Uterus (tissue), 4 donors: ENCODE data around the gene HNRNPH2. TPM values are rescaled to one million over a fixed set of nuclear protein-coding genes. Genes with fewer than 3 reads are reported as not detected.

ENCODE experiments used
- DNase-seq, 2 donors: peaks; one replicate each; pipeline ENCODE4 v3.0.0-alpha.2; 2019 to 2020
- H3K27ac ChIP-seq, 2 donors: fragments of 200-600 bp; sonication (generic); 1 replicate in 1 of 2; 2 replicates in 1 of 2; pipeline ENCODE4 v1.5.1; 2016 to 2018
- H3K27me3 ChIP-seq, 2 donors: fragments of 200-600 bp; sonication (generic); one replicate each; pipeline ENCODE4 v1.5.1; 2018 to 2019; ENCODE audit warnings: control low read depth in 1 of 2
- H3K36me3 ChIP-seq, 2 donors: fragments of 200-600 bp; sonication (generic); one replicate each; pipeline ENCODE4 v1.5.1; 2019; ENCODE audit warnings: control low read depth in 1 of 2
- H3K4me1 ChIP-seq, 2 donors: fragments of 200-600 bp; sonication (generic); one replicate each; pipeline ENCODE4 v1.5.1; 2018 to 2019; ENCODE audit warnings: control low read depth in 1 of 2
- H3K4me3 ChIP-seq, 2 donors: fragments of 200-600 bp; sonication (generic); 1 replicate in 1 of 2; 2 replicates in 1 of 2; pipeline ENCODE4 v1.5.1; 2018 to 2019; ENCODE audit warnings: mild to moderate bottlenecking in 1 of 2
- H3K9me3 ChIP-seq, 2 donors: fragments of 200-600 bp; sonication (generic); one replicate each; pipeline ENCODE4 v1.5.1; 2019; ENCODE audit warnings: control low read depth in 1 of 2
- POLR2A ChIP-seq, 2 donors: fragments of 450-650 bp; IDR thresholded peaks; one replicate each; pipeline ENCODE4 v1.6.1; 2016; ENCODE audit warnings: antibody characterized with exemption in 2 of 2, mild to moderate bottlenecking in 1 of 2, moderate library complexity in 1 of 2
- intact Hi-C: fragments of 100-400 bp; cut with DNase I; formaldehyde crosslinking; loops from one replicate; pipeline ENCODE4 v1.15.1; 2023; ENCODE audit warnings: low total_unique reads
- total RNA-seq, 4 donors: library from RNA; depleted of rRNA in 3 of 4; stranded (reverse); fragments of >200 nt in 3 of 4; gene quantifications; one replicate each; pipeline versions ENCODE4 v1.1.0 to v1.2.4, GENCODE V29; 2014 to 2023
- TF ChIP-seq, protein P1 (sequence below), 4 experiments: fragments of 200-600 bp in 2 of 4; fragments of 450-650 bp in 2 of 4; sonication (generic) in 2 of 4; IDR thresholded peaks; one replicate each; pipeline ENCODE4 v1.5.1; 2016 to 2019; ENCODE audit warnings: antibody characterized with exemption in 4 of 4, mild to moderate bottlenecking in 2 of 4, moderate library complexity in 1 of 4
- donor health status: DM: yes; HTN: yes; CAD: no.

Gene HNRNPH2, protein sequence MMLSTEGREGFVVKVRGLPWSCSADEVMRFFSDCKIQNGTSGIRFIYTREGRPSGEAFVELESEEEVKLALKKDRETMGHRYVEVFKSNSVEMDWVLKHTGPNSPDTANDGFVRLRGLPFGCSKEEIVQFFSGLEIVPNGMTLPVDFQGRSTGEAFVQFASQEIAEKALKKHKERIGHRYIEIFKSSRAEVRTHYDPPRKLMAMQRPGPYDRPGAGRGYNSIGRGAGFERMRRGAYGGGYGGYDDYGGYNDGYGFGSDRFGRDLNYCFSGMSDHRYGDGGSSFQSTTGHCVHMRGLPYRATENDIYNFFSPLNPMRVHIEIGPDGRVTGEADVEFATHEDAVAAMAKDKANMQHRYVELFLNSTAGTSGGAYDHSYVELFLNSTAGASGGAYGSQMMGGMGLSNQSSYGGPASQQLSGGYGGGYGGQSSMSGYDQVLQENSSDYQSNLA
- 10 to 100 TPM; 22.0 to 87.2 (median 40.7) TPM for total RNA-seq

DNA sequence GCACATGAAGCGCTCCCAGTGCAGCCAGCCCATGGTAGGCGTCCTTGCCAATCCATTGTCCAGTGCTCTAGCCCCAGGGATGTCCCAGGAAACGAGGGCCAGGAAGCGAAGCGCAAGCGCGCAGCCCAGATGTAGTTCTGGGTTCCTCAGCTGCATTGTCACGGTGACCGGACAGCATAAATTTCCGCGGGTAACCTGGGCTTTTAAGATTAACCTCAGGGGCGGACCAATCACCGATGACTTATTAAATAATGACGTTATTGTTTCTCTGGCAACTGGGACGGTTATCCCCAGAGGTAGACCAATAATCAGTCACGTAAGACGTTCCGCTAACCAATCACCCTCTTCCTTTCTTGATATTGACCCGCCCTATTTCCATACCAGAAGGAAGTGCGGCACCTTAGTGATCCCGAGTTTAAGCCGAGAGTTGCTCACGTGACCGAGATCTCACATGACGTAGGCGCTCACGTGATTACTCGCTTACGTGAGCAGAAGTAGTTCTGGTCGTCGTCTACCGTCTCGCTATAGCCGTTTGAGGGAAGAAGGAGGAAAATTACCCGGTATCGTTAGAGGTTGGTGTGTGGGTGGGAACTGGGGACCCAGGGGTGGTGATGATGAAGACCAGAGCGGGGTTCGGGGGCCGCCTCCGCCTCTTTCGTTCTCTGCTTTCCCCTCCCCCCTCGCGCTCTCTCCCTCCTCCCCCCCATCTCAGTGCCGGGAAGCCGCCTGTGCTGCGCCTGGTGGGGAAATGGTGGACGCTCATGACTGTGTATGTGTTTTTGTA, at the start of gene HNRNPH2, which contains the start of gene GLA:
TSS of gene HNRNPH2 (plus strand) at position 475 of the 784 bp plus-strand sequence. CDS start 3,767 bp downstream, outside the sequence.
TSS of gene GLA (minus strand) at position 178 of the 784 bp plus-strand sequence. CDS start at position 156, 22 bp downstream.
- Histone ChIP-seq H3K27ac (peak within 1 kb of the TSS; percentile 93 to 97), H3K36me3 (no peaks in the 10 kb centered on the region), H3K4me3 (peak within 1 kb of the TSS; percentile 55 to 57), H3K27me3 (no peaks in the 10 kb centered on the region), H3K9me3 (no peaks in the 10 kb centered on the region), H3K4me1 (no peaks in the 10 kb centered on the region)
- TF ChIP-seq, protein P1, sequence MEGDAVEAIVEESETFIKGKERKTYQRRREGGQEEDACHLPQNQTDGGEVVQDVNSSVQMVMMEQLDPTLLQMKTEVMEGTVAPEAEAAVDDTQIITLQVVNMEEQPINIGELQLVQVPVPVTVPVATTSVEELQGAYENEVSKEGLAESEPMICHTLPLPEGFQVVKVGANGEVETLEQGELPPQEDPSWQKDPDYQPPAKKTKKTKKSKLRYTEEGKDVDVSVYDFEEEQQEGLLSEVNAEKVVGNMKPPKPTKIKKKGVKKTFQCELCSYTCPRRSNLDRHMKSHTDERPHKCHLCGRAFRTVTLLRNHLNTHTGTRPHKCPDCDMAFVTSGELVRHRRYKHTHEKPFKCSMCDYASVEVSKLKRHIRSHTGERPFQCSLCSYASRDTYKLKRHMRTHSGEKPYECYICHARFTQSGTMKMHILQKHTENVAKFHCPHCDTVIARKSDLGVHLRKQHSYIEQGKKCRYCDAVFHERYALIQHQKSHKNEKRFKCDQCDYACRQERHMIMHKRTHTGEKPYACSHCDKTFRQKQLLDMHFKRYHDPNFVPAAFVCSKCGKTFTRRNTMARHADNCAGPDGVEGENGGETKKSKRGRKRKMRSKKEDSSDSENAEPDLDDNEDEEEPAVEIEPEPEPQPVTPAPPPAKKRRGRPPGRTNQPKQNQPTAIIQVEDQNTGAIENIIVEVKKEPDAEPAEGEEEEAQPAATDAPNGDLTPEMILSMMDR (IDR thresholded peaks at IDR 0.05), result no peak
- TF ChIP-seq POLR2A (IDR thresholded peaks at IDR 0.05), result peak; percentile 67 to 86
- intact Hi-C loops, result no loop called here
- peak; percentile 88 to 95 for DNase-seq

DNA sequence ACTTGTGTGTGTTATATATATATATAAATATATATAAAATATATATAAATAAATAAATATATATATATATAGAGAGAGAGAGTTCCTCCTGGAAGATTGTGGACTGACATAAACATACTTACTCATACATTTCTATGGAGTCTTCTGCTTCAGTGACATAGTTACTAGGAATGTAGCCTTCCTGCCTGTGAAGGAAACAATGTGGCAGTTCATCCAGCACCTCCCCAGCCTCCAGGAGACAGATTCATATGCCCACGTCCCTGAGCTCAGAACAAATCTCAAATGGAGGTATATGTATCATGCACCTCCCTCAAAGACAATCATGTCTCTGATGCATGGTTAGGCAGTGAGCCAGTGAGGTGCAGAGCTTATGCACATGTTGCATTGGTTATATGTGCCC, 48.1 kb upstream of the HNRNPH2 start:
- TF ChIP-seq, protein P1 (IDR thresholded peaks at IDR 0.05), result no peak
- no peak for TF ChIP-seq POLR2A (IDR thresholded peaks at IDR 0.05)
- Histone ChIP-seq H3K4me3 (no peak overlapping the region), H3K4me1 (no peaks in the 10 kb centered on the region), H3K36me3 (no peaks in the 10 kb centered on the region), H3K27ac (no peak overlapping the region), H3K9me3 (no peaks in the 10 kb centered on the region), H3K27me3 (no peaks in the 10 kb centered on the region)
- no peak for DNase-seq
- intact Hi-C loops, result no loop called here

DNA sequence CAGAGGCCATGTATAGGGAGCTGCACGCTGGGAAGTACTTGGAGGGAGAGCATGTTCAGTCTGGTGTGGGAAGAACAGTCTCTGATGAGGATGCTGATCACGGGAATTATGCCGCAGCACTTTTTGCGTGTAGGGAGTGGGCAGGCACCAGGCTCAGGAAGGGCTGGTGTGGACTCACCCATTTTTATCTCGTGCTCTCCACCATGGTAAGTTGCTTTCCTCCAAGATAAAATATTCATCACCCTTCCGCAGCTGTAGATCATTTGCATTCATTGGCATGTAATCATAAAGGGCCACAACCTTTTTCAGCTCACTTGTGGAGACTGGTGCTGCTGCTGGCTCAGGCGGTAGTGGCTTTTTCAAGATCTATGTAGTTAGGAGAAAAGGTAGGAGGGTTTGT, 47.6 kb upstream of the HNRNPH2 start:
- intact Hi-C loops, result no loop called here
- no peak overlapping the region for H3K4me3 ChIP-seq
- H3K27ac ChIP-seq, result no peak overlapping the region
- H3K36me3 ChIP-seq, result no peaks in the 10 kb centered on the region
- no peaks in the 10 kb centered on the region for H3K27me3 ChIP-seq
- H3K4me1 ChIP-seq, result no peaks in the 10 kb centered on the region
- no peak for DNase-seq
- TF ChIP-seq, protein P1 (IDR thresholded peaks at IDR 0.05), result no peak
- TF ChIP-seq POLR2A (IDR thresholded peaks at IDR 0.05), result no peak
- no peaks in the 10 kb centered on the region for H3K9me3 ChIP-seq

DNA sequence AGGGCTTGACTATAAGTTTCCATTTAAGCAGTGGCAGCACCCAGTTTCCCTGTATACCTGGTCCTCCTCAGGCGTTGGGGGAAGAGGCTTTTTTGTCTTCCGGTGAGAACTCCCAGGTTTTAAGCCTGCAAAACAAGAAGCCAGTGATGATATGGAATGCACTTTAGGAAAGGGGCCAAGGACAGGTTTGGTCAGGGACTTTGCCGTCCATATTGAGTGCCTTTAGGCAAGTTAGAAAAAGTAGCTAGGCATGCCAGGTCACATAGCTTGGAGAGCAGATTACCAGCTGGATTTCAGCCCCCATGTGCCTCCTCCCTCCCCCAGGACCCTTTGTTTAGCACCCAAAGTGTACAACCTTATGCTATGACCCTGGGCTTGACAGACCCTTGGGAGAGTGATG, 45.9 kb upstream of the HNRNPH2 start:
- Histone ChIP-seq H3K4me1 (no peaks in the 10 kb centered on the region), H3K27me3 (no peaks in the 10 kb centered on the region), H3K36me3 (no peaks in the 10 kb centered on the region), H3K4me3 (no peak overlapping the region), H3K27ac (no peak overlapping the region), H3K9me3 (no peaks in the 10 kb centered on the region)
- TF ChIP-seq, protein P1 (IDR thresholded peaks at IDR 0.05), result no peak
- TF ChIP-seq POLR2A (IDR thresholded peaks at IDR 0.05), result no peak
- intact Hi-C loops, result no loop called here
- DNase-seq, result no peak

DNA sequence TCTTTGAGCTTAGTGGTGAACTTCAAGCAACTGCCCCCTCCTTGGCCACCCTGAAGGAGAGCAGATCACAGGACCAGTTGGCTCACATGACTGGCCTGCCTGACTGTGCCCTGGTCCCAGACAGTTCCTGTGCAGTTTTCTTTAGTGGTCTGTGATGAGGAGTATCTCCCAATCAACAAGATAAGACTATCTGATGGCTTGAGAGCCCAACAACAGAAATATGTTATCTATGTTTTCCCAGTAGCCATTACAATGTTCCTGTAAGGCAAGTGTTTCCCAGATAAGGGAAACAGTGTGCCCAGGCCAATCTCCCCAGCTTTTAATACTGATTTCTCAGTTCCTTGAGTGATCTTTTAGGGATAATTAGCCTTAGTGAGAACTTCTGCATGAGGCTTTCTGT, 45.3 kb upstream of the HNRNPH2 start:
- no peak for TF ChIP-seq POLR2A (IDR thresholded peaks at IDR 0.05)
- TF ChIP-seq, protein P1 (IDR thresholded peaks at IDR 0.05), result no peak
- no peak overlapping the region for H3K27ac ChIP-seq
- intact Hi-C loops, result no loop called here
- DNase-seq, result no peak
- no peaks in the 10 kb centered on the region for H3K9me3 ChIP-seq
- H3K36me3 ChIP-seq, result no peaks in the 10 kb centered on the region
- no peak overlapping the region for H3K4me3 ChIP-seq
- H3K4me1 ChIP-seq, result no peaks in the 10 kb centered on the region
- H3K27me3 ChIP-seq, result no peaks in the 10 kb centered on the region
